Erythroblast (primary cell): ENCODE results near the gene CD3E.

Source experiments
- DNase-seq, 2 experiments: peaks; one replicate each; lab custom pipeline; 2025; lab: John Stamatoyannopoulos, UW
- GATA1 ChIP-seq: IDR thresholded peaks from 2 replicates; pipeline ENCODE4 v1.6.1; 2011; ENCODE audit warnings: low read depth, mild to moderate bottlenecking, control low read depth, low read length, moderate library complexity
- POLR2A ChIP-seq: IDR thresholded peaks from 2 replicates; pipeline ENCODE4 v1.6.1; 2011; ENCODE audit warnings: mild to moderate bottlenecking, low read length

CD3E gene

DNA sequence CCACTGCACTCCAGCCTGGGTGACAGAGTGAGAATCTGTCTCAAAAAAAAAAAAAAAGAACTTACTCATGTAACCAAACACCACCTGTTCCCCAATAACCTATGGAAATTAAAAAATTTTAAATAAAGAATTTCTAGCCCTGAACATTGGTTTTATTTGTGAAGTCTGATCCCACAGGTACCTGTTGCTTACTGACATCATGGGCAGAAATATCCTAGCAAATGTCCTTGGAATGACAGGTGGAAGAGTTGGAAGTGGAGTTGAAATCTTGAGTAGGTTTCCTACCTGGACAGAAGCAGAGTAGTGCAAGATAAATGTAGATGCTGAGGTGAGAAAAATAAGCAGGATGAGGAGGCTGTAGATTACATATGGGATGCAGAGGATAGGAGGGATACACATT is 20.8 kb downstream of the CD3E start:
- TF ChIP-seq POLR2A (no peak), GATA1 (no peak)
- DNase-seq, result no peak

DNA sequence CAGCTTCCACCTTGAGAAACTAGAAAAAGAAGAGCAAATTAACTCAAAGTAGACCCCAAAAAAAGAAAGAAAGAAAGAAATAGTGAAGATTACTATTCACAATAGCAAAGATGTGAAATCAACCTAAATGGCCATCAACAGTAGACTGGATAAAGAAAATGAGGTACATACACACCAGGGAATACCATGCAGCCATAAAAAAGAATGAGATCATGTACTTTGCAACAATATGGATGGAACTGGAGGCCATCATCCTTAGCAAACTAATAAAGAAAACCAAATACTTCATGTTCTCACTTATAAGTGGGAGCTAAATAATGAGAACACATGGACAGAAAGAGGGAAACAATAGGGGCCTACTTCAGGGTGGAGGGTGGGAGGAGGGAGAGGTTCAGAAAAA is 24.2 kb downstream of the CD3E start:
- no peak for TF ChIP-seq GATA1
- TF ChIP-seq POLR2A, result no peak
- DNase-seq, result no peak

DNA sequence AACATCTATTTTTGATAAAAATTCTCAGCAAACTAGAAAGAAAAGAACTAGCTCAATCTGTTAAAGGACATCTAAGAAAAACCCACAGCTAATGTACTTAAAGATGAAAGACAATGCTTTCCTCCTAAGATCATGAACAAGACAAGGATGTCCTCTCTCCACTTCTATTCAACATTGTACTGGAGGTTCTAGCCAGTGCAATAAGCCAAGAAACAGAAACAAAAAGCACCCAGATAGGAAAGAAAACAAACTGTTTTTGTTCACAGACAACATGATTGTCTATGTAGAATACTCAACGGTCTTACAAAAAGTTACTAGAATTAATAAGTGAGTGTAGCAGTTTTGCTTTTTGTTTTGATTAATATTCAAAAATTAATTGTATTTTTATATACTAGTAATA is 30.2 kb downstream of the CD3E start:
- TF ChIP-seq POLR2A (no peak), GATA1 (no peak)
- DNase-seq, result no peak

DNA sequence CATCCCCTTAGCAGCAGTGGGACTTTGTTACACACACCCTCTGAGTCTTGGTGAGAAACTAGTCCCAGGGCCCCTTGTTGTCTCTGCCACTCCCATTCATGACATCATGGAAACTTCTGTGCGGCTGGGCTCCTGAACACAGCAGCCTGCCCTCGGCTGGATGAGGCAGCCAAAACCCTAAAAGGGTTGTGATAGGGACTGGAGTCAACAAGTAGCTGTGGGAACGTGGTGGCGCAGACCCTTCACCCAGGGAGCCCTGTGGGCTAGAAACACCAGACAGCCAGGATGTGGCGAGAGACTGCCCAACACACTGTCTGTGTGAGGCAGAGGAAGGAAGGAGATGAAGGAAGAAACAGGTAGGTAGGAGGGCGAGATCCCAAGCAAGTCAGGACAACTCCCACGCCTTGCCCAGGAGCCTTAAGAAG is 34.1 kb downstream of the CD3E start:
- DNase-seq, result peak; percentile 73 to 79
- TF ChIP-seq GATA1 (no peak), POLR2A (no peak)

DNA sequence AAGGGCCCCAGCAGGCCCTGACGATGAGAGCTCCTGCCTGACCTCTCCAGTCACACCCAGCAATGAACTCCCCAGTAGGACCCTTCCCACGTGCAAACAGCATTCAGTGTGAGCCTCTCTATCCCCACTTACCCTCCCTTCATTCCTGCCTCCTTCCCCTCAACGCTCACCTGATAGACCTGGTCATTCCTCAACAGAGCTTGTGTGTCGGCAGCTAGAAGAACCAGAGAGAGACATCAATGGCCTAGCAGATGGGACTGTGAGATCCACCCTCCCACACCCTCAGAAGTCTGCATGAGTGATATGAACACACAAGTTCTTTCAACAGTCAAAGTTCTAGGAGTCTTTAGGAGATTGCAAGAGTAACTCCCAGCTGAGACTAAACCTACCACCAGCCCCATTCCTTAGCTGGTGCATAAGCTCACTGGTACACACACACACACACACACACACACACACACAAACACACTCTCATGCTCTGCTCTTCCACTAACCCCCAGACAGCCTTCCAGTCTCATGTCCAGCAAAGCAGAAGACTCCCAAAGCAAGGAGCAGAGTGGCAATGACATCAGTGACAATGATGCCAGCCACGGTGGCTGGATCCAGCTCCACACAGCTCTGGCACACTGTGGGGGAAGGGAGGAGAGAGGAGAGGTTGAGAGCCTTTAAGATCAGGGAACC is 34.9 kb downstream of the CD3E start:
- peak; percentile 21 to 42 for DNase-seq
- TF ChIP-seq POLR2A, result no peak
- TF ChIP-seq GATA1, result no peak

DNA sequence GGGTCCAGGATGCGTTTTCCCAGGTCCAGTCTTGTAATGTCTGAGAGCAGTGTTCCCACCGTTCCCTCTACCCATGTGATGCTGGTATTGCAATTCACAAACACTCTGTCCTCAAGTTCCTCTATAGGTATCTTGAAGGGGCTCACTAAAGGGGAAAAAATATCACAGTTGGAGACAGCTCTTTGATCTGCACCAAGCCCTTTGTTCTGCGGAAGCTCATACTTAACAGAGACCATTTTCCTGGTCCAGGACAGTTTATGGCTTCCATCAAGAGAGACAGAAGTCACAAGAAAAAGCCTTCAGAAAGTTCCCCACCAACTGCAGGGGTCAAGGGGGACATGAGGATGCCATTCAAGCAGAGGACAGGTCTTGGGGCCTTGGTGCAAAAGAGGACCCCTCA is 35.9 kb downstream of the CD3E start:
- DNase-seq, result no peak
- no peak for TF ChIP-seq GATA1
- TF ChIP-seq POLR2A, result no peak

DNA sequence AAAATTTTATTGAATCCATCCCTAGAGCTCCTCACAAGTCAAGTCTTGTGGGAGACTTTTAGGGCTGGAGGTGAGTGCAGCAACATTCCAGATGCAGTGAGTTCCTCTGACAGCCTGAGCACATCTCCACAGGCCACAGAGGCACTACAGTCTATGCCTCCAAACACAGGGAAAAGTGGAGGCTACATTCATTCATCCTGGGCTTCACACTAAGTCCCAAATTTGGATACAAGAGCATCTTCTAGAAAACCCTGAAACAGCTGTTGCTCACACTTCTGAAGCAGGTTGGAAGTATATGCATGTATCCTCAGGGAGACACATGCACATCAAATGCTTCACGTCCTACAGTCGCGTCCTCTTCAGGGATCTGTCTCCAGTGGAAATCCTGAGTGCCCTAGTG is 36.7 kb downstream of the CD3E start:
- TF ChIP-seq POLR2A, result no peak
- no peak for TF ChIP-seq GATA1
- DNase-seq, result no peak

DNA sequence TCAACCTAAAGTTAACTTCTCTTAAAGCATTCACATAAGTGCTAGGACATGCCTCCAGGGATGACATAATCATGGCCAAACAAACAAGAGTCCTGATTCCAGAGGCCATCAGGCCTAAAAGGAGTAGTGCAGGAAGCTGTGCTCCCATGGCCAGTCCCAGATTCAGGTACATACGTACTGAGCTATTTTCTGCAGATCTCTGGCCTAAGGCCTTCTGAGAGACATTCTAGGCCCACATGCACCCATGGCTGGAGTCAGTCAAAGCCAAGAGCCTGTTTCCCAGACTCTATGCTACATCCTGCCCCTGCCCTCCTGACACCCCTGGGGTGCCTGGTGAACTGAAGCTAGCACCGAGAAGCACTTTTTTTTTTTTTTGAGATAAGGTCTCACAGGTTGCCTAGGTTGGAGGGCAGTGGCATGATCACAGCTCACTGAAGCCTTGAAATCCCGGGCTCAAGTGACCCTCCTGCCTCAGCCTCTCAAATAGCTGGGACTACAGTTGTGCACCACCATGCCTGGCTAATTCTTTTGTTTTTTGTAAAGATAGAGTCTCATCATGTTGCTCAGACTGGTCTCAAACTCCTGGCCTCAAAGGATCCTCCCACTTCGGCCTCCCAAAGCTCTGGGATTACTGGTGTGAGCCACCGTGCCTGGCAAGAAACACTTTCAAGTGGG is 37.4 kb downstream of the CD3E start:
- no peak for DNase-seq
- no peak for TF ChIP-seq GATA1
- TF ChIP-seq POLR2A, result no peak

DNA sequence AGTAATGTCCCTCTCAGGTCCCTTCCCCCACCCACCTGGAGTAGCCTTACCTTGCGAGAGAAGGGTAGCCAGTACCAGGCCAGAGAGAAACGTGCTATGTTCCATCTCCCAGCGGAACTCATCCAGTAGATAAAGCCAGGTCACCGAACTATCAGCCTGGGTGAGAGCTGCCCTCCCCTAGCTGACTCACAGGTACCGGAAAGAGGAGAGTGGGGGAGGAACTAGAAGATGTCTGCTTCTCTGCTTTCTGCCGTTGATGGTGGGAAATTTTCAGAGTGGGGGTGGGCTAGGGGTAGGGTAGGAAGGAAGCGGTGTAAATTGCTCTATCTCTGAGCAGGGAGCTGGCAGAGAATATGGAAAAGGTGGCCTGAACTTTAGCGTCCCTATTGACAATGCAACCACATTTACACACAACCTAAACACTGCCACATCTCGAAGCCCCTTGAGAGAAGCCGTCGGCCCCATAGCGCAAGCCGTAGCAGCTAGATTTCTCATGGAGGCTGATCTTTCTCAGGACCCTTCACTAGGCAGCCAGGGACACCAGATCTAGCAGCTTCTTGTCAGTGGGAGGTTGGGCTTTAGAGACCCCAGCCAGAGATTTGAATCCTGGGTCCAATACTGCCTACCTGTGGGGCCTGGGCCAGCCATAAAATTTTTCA is 38.1 kb downstream of the CD3E start, which contains the start of gene CD3D:
CD3D (minus strand) TSS at position 203 of the 659 bp plus-strand sequence; CDS start at position 105, 98 bp downstream.
- no peak for TF ChIP-seq GATA1
- no peak for TF ChIP-seq POLR2A
- no peak for DNase-seq

DNA sequence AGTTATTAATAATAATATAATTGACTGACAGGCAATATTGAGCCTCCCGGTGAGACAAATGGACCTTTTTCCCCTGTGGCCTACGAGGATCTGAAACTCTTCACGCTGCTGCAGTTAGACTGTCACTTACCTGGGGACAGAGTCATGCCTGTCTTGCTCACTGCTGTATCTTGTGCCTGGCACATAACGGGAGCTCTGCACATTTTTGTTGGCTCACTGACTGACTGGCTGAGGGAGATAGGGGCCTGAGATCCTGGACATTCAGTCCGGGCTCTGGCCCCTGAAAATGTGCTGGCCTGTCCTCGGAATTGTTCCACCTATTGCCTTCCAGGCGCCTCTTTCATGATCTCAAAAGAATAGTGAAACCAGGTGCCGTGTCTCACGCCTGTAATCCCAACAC is 38.7 kb downstream of the CD3E start:
- no peak for DNase-seq
- no peak for TF ChIP-seq POLR2A
- TF ChIP-seq GATA1, result no peak

DNA sequence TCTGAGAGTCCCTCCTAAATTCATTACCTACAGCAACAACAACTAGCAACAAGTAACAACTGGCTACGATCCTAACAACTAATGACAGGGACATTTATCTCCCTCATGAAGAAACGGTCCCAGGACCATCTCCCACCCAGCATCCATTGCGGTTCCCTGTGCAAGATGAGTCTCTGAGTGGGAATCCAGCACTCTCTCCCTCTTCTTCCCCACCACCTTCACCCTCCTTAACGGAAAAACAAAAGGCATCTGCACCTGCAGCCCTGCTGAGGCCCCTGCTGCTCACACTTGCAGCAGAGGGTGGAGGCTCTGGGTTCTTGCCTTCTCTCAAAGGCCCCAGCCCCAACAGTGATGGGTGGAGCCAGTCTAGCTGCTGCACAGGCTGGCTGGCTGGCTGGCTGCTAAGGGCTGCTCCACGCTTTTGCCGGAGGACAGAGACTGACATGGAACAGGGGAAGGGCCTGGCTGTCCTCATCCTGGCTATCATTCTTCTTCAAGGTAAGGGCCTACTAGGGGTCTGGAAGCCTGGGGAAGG is 39.5 kb downstream of the CD3E start, which contains the start of gene CD3G:
CD3G (plus strand) TSS at position 364 of the 535 bp plus-strand sequence; CDS start at position 444, 80 bp downstream.
- no peak for DNase-seq
- TF ChIP-seq GATA1, result no peak
- no peak for TF ChIP-seq POLR2A

DNA sequence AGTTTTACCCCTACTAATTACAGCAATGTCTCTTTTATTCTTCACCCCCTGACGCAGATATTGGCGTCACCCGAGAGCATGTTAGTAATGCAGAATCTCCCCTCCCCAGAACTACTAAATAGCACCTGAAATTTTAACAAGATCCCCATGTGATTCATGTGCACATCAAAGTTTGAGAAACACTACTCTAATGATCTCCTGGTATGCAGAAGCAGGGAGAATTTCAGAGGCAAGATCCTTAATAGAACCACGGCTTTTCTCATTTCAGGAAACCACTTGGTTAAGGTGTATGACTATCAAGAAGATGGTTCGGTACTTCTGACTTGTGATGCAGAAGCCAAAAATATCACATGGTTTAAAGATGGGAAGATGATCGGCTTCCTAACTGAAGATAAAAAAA is 44.9 kb downstream of the CD3E start:
- no peak for DNase-seq
- TF ChIP-seq GATA1, result no peak
- TF ChIP-seq POLR2A, result no peak

DNA sequence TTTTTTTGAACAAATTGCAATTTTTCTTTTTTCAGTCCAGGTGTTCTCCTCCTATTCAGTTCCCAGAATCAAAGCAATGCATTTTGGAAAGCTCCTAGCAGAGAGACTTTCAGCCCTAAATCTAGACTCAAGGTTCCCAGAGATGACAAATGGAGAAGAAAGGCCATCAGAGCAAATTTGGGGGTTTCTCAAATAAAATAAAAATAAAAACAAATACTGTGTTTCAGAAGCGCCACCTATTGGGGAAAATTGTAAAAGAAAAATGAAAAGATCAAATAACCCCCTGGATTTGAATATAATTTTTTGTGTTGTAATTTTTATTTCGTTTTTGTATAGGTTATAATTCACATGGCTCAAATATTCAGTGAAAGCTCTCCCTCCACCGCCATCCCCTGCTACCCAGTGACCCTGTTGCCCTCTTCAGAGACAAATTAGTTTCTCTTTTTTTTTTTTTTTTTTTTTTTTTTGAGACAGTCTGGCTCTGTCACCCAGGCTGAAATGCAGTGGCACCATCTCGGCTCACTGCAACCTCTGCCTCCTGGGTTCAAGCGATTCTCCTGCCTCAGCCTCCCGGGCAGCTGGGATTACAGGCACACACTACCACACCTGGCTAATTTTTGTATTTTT is 48.7 kb downstream of the CD3E start:
- no peak for TF ChIP-seq GATA1
- peak; percentile 8 to 35 for DNase-seq
